ENCODE data around the gene ALMS1. TPM values are rescaled to one million over a fixed set of nuclear protein-coding genes. Genes with fewer than 3 reads are reported as not detected.

ALMS1 gene
- total RNA-seq, 1 donor from 2014 or later = 22.1 TPM

DNA sequence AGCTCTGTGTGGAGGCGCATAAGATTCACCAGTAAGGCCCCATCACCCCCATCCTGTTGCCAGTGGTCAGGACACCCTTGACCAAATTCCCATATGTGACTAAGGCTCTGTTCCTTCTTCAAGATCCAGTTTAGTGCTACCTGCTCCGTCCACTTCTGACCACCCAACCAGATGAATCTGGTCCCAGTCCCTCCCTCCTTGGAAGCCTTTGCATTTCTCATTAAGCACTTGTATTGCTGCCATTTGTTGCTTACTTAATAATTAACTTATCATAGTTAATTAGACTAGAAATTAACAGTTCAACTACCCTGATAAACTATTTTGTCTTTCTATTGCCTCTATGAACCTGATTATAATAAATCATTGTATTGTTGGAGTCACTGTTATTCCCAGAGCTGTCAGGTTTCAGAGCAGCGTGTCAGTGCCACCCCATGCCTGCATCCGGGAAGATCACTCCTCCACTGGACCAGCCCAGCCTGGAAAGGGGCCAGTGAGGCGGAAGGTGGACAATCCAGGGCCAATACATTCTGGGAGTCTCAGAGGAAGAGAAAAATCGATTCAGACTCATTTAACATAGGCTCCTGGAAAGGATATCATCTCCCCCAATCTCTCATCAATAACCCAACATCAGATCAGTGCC lies 266.1 kb downstream of the ALMS1 start:
- no peak for ATAC-seq
- Histone ChIP-seq H3K36me3 (no peaks in the 10 kb centered on the region), H3K4me3 (no peak overlapping the region), H3K4me1 (no peaks in the 10 kb centered on the region), H3K27ac (no peak overlapping the region), H3K9me3 (no peaks in the 10 kb centered on the region), H3K27me3 (no peaks in the 10 kb centered on the region)
- intact Hi-C loops (cut with DNase I) = no loop called here
- TF ChIP-seq, protein P1, sequence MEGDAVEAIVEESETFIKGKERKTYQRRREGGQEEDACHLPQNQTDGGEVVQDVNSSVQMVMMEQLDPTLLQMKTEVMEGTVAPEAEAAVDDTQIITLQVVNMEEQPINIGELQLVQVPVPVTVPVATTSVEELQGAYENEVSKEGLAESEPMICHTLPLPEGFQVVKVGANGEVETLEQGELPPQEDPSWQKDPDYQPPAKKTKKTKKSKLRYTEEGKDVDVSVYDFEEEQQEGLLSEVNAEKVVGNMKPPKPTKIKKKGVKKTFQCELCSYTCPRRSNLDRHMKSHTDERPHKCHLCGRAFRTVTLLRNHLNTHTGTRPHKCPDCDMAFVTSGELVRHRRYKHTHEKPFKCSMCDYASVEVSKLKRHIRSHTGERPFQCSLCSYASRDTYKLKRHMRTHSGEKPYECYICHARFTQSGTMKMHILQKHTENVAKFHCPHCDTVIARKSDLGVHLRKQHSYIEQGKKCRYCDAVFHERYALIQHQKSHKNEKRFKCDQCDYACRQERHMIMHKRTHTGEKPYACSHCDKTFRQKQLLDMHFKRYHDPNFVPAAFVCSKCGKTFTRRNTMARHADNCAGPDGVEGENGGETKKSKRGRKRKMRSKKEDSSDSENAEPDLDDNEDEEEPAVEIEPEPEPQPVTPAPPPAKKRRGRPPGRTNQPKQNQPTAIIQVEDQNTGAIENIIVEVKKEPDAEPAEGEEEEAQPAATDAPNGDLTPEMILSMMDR (IDR thresholded peaks at IDR 0.05) = no peak
- no peak for DNase-seq

DNA sequence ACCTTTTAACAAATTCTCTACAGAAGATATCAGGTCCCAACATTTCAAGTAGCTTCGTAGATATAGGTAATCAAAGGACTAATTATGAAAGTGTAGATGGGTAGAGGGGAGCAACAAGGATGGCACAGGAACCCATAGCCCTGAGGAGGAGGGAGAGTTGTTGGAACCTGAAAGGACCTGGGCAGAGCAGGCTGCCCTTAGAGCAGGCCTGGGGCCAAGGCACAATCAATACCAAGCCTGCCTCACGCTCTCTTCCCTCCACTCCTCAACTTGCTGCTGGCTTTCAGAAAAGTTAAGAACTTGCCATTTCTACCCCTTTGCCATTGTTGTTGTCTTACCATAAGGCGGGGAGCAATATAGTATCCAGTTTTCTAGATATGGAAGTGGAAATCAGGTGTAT lies 266.7 kb downstream of the ALMS1 start:
- DNase-seq (no peak), ATAC-seq (no peak)
- Histone ChIP-seq H3K27me3 (no peaks in the 10 kb centered on the region), H3K9me3 (no peaks in the 10 kb centered on the region), H3K4me3 (no peak overlapping the region), H3K27ac (no peak overlapping the region), H3K4me1 (no peaks in the 10 kb centered on the region), H3K36me3 (no peaks in the 10 kb centered on the region)
- TF ChIP-seq, protein P1 (IDR thresholded peaks at IDR 0.05) = no peak
- intact Hi-C loops (cut with DNase I) = no loop called here

DNA sequence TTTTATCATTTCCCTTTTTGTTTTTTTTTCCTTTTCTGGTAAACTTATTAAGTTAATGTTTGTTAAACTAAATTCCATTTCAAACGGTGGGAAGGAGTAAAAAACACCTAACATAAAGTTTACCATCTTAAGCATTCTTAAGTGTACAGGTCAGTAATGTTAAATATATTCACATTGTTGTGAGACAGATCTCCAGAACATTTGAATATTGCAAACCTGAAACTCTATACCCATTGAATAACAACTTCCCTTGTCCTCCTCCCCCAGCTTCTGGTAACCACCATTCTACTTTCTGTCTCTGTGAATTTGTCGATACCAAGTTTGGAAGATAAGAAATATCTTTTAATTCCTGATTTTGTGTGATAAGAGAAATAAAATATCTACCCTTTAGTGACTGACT lies 268.5 kb downstream of the ALMS1 start:
- DNase-seq = no peak
- TF ChIP-seq, protein P1 (IDR thresholded peaks at IDR 0.05) = no peak
- no peaks in the 10 kb centered on the region for H3K4me1 ChIP-seq
- ATAC-seq = no peak
- no peak overlapping the region for H3K4me3 ChIP-seq
- H3K36me3 ChIP-seq = no peaks in the 10 kb centered on the region
- no peak overlapping the region for H3K27ac ChIP-seq
- intact Hi-C loops (cut with DNase I) = no loop called here
- no peaks in the 10 kb centered on the region for H3K27me3 ChIP-seq
- no peaks in the 10 kb centered on the region for H3K9me3 ChIP-seq

Other genes with a start within 250 kb of the ALMS1 start
- not detected for gene NOTO, start 183.3 kb upstream of the ALMS1 start, total RNA-seq
- gene SMYD5, start 171.6 kb upstream of the ALMS1 start, total RNA-seq = 16.8 TPM
- 15.5 TPM for gene PRADC1, start 152.6 kb upstream of the ALMS1 start, total RNA-seq
- gene CCT7, start 151.5 kb upstream of the ALMS1 start, total RNA-seq = 152 TPM
- gene FBXO41, start 101.4 kb upstream of the ALMS1 start, total RNA-seq = 2.1 TPM
- gene EGR4, start 92.3 kb upstream of the ALMS1 start, total RNA-seq = not detected

All from upper lobe of right lung (tissue), 1 donor.